ENCODE data around the gene TMEM217. TPM values are rescaled to one million over a fixed set of nuclear protein-coding genes. Genes with fewer than 3 reads are reported as not detected.

The TMEM217 gene
- 0.44 to 0.65 TPM (median 0.54 TPM) in 5 replicates for total RNA-seq (2022; extraction: Qiagen RNA extraction)

GRCh38 chr6:37257634-37258404, at the start of gene TMEM217, which contains the start of gene TBC1D22B:
TMEM217 (minus strand) TSS chr6:37258144; CDS start chr6:37219030, 39,114 bp downstream.
TBC1D22B (plus strand) TSS chr6:37257772; CDS start chr6:37257918, 146 bp downstream.

DNA sequence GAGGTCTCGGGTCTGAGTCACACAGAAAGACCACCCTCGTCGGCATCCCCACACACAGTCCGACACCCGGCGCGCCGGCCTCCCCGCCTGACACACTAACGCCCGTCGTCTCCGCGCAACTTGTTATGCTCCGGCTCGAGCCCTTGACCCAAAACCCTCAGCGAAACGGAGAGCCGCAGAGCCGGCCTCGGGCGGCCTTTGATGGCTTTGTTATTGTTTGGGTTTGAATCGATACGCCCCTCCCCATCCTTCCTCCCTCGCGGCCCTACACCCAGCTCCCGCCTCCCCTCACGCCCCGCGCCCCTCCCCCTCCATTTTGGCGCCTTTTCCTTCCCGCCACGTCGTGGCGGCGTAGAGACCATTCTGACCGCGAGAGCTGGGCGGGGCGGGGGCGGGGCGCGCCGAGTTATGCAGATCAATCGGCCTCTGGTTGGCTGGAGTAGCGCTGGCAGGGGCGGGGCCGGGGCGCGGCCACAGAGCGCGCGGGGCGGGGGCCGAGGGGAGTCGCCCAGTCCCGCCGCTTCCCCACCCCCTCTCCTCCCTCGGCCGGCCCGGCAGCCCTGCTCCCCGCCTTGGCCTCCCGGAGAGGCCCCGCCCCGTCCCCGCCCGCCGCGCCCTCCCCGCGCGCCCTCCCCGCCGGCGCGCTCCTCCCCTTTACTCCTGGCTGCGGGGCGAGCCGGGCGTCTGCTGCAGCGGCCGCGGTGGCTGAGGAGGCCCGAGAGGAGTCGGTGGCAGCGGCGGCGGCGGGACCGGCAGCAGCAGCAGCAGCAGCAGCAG, 88.3 kb downstream of the TMEM217 start, which contains the start of gene PIM1:
Gene PIM1 (plus strand): TSS at position 657 of the 777 bp plus-strand sequence. CDS start 424 bp downstream, outside the sequence.

Other genes with a start within 250 kb of the TMEM217 start
- gene PIM1, start 88.0 kb downstream of the TMEM217 start, total RNA-seq (2022; extraction: Qiagen RNA extraction): 9.5 to 14.3 TPM (median 13.2 TPM) in 5 replicates
- gene TBC1D22B, start 372 bp downstream of the TMEM217 start, total RNA-seq (2022; extraction: Qiagen RNA extraction): 4.8 to 5.5 TPM (median 5.2 TPM) in 5 replicates
- gene RNF8, start 95.8 kb upstream of the TMEM217 start, total RNA-seq (2022; extraction: Qiagen RNA extraction): 21.5 to 32.1 TPM (median 25.8 TPM) in 5 replicates
- 14.7 to 17.2 TPM (median 16.2 TPM) in 5 replicates for gene CMTR1, start 175.1 kb upstream of the TMEM217 start, total RNA-seq (2022; extraction: Qiagen RNA extraction)
- gene CCDC167, start 241.7 kb upstream of the TMEM217 start, total RNA-seq (2022; extraction: Qiagen RNA extraction): 43.0 to 49.0 TPM (median 46.3 TPM) in 5 replicates

Measured in A549 treated with AZD2906 at 1 μM for 4 hours (cell line).